HCT116 (cell line): Measurements from ENCODE around the gene AGBL3. TPM values are rescaled to one million over a fixed set of nuclear protein-coding genes. Genes with fewer than 3 reads are reported as not detected.

Experiments used
- ATAC-seq: fragments of 200-7000 bp; cut with Tn5 transposase; 2 replicates; pipeline ENCODE4 v1.9.1; 2020; ENCODE audit warnings: mild to moderate bottlenecking, moderate library complexity
- BruUV-seq: library from RNA; stranded (reverse); fragments of 400-500 nt; replicated peaks from 2 replicates; lab custom pipeline; 2021; lab: Mats Ljungman, UMichigan
- CTCF ChIA-PET: fragments of 300-600 bp; sonication (Branson Sonifier 250); formaldehyde crosslinking; loops from one replicate; lab custom pipeline; 2021; ENCODE audit warnings: antibody characterized with exemption; lab: Charles Lee
- POLR2A ChIA-PET: fragments of 300-600, 350-600 bp; sonication (Branson Sonifier 250); formaldehyde crosslinking; loops from one replicate; lab custom pipeline; 2021; ENCODE audit warnings: antibody characterized with exemption; lab: Charles Lee
- RAD21 ChIA-PET, 2 experiments: fragments of 300-600 bp; sonication (Branson Sonifier 250); formaldehyde crosslinking; loops; one replicate each; lab custom pipeline; 2023; ENCODE audit warnings: low total read pairs in 2 of 2; ENCODE audit not compliant: uncharacterized antibody in 2 of 2, unreplicated experiment in 2 of 2, low non-redundant PET in 1 of 2; lab: Charles Lee
- DNase-seq: peaks from one replicate; pipeline ENCODE4 v3.0.0-alpha.2; 2010; ENCODE audit warnings: low read depth, low spot score
- H2AFZ ChIP-seq: fragments of 200-600 bp; shearing (Covaris generic), sonication (generic); 2 replicates; pipeline ENCODE4 v1.6.1; 2017; ENCODE audit warnings: low read depth, mixed run types, mixed read lengths, antibody characterized with exemption, low read length; ENCODE audit not compliant: poor library complexity, severe bottlenecking
- H3K27ac ChIP-seq: 2 replicates; pipeline ENCODE4 v1.5.1; 2012; ENCODE audit warnings: low read depth, low read length
- H3K27me3 ChIP-seq: fragments of 200-600 bp; sonication (generic); 2 replicates; pipeline ENCODE4 v1.6.1; 2016; ENCODE audit warnings: mixed run types, low read length, mixed read lengths; ENCODE audit not compliant: insufficient read depth
- H3K36me3 ChIP-seq, 2 experiments: fragments of 200-500 bp in 1 of 2; fragments of 200-600 bp in 1 of 2; sonication (Bioruptor generic) in 1 of 2; sonication (generic) in 1 of 2; 2 replicates each; pipeline versions ENCODE4 v1.5.1 to v1.6.1; 2014 to 2016; ENCODE audit warnings: low read length in 2 of 2, inconsistent platforms in 1 of 2, mixed read lengths in 1 of 2, mixed run types in 1 of 2; ENCODE audit not compliant: insufficient read depth in 2 of 2, control insufficient read depth in 1 of 2
- H3K4me1 ChIP-seq, 2 experiments: fragments of 200-600 bp in 1 of 2; sonication (generic) in 1 of 2; 2 replicates each; pipeline versions ENCODE4 v1.5.1 to v1.6.1; 2012 to 2017; ENCODE audit warnings: low read length in 2 of 2, inconsistent platforms in 1 of 2, mild to moderate bottlenecking in 1 of 2, mixed read lengths in 1 of 2, mixed run types in 1 of 2, moderate library complexity in 1 of 2; ENCODE audit not compliant: insufficient read depth in 2 of 2, control insufficient read depth in 1 of 2
- H3K4me2 ChIP-seq: fragments of 200-600 bp; sonication (generic); 2 replicates; pipeline ENCODE4 v1.6.1; 2017; ENCODE audit warnings: mixed run types, low read length, mixed read lengths
- H3K4me3 ChIP-seq, 2 experiments: fragments of 200-600 bp in 1 of 2; sonication (generic) in 1 of 2; replicated peaks in 1 of 2; 2 replicates each; pipeline ENCODE4 v1.5.1; 2011 to 2016; ENCODE audit warnings: low read length in 2 of 2, control low read depth in 1 of 2, low read depth in 1 of 2, mild to moderate bottlenecking in 1 of 2, mixed read lengths in 1 of 2, mixed run types in 1 of 2
- H3K79me2 ChIP-seq: fragments of 200-600 bp; sonication (generic); 2 replicates; pipeline ENCODE4 v1.6.1; 2017; ENCODE audit warnings: mild to moderate bottlenecking, mixed run types, low read length, moderate library complexity, mixed read lengths; ENCODE audit not compliant: insufficient read depth
- H3K9ac ChIP-seq: fragments of 200-600 bp; sonication (generic); 2 replicates; pipeline ENCODE4 v1.6.1; 2016; ENCODE audit warnings: low read length, mixed read lengths
- H3K9me2 ChIP-seq: fragments of 200-600 bp; sonication (generic), shearing (Covaris generic); 2 replicates; pipeline ENCODE4 v1.6.1; 2017; ENCODE audit warnings: mixed run types, mild to moderate bottlenecking, moderate library complexity; ENCODE audit not compliant: insufficient read depth
- H3K9me3 ChIP-seq, 2 experiments: fragments of 200-500 bp in 1 of 2; fragments of 200-600 bp in 1 of 2; sonication (Bioruptor generic) in 1 of 2; sonication (generic) in 1 of 2; 2 replicates each; pipeline ENCODE4 v1.6.1; 2014 to 2017; ENCODE audit warnings: low read length in 2 of 2, mixed read lengths in 2 of 2, inconsistent platforms in 1 of 2, low read depth in 1 of 2, mild to moderate bottlenecking in 1 of 2, mixed run types in 1 of 2, moderate library complexity in 1 of 2; ENCODE audit not compliant: control insufficient read depth in 1 of 2, insufficient read depth in 1 of 2
- H4K20me1 ChIP-seq: fragments of 200-600 bp; sonication (generic), shearing (Covaris generic); 2 replicates; pipeline ENCODE4 v1.6.1; 2017; ENCODE audit warnings: mixed run types, mild to moderate bottlenecking, moderate library complexity; ENCODE audit not compliant: insufficient read depth
- ATF3 ChIP-seq: IDR thresholded peaks from 2 replicates; pipeline ENCODE4 v1.6.1; 2012
- CEBPB ChIP-seq: IDR thresholded peaks from 2 replicates; pipeline ENCODE4 v1.6.1; 2012; ENCODE audit warnings: low read depth
- EGR1 ChIP-seq: IDR thresholded peaks from 2 replicates; pipeline ENCODE4 v1.6.1; 2012; ENCODE audit warnings: low read depth
- EZH2phosphoT487 ChIP-seq: fragments of 200-600 bp; IDR thresholded peaks from 2 replicates; pipeline ENCODE4 v1.6.1; 2018; ENCODE audit warnings: antibody characterized with exemption, borderline replicate concordance
- JUND ChIP-seq: IDR thresholded peaks from 2 replicates; pipeline ENCODE4 v1.6.1; 2012
- POLR2A ChIP-seq: IDR thresholded peaks from 2 replicates; pipeline ENCODE4 v1.7.0; 2011; ENCODE audit warnings: borderline replicate concordance; ENCODE audit not compliant: insufficient read depth, insufficient read length; ENCODE audit errors: extremely low read depth
- REST ChIP-seq: IDR thresholded peaks from 2 replicates; pipeline ENCODE4 v1.6.1; 2012; ENCODE audit warnings: low read depth
- YY1 ChIP-seq: IDR thresholded peaks from 2 replicates; pipeline ENCODE4 v1.6.1; 2011; ENCODE audit warnings: low read length, low read depth, moderate library complexity, mild to moderate bottlenecking; ENCODE audit not compliant: insufficient replicate concordance; ENCODE audit errors: extremely low read depth
- ZFX ChIP-seq: fragments of 450-650 bp; IDR thresholded peaks from 2 replicates; pipeline ENCODE4 v1.6.1; 2017
- intact Hi-C: fragments of 100-400 bp; cut with micrococcal nuclease; formaldehyde crosslinking; loops from 2 replicates; pipeline ENCODE4 v1.10.0; 2022
- total RNA-seq: library from RNA; stranded (reverse); gene quantifications from one replicate; pipeline ENCODE4 v1.2.1, GENCODE V29; 2021; ENCODE audit not compliant: unreplicated experiment
- TF ChIP-seq, protein P1 (sequence below): IDR thresholded peaks from 2 replicates; pipeline ENCODE4 v1.6.1; 2011; ENCODE audit warnings: mild to moderate bottlenecking, low read length, moderate library complexity; ENCODE audit not compliant: insufficient replicate concordance; ENCODE audit errors: extremely low read depth

Gene AGBL3
- total RNA-seq, 1 experiment from 2014 or later, result 1.9 TPM

GRCh38 chr7:135147899-135148721, 161.8 kb downstream of the AGBL3 start, which contains the start of gene TMEM140:
TSS of gene TMEM140 (plus strand) at chr7:135148072. CDS start at chr7:135164442, 16,370 bp downstream.
- BruUV-seq, result no TSS peak

More at GRCh38 chr7:135147899-135148721, 161.8 kb downstream of the AGBL3 start, which contains the start of gene TMEM140:
- DNase-seq (no peak), ATAC-seq (no peak)
- CTCF ChIA-PET, result no interaction called here
- Histone ChIP-seq H3K9ac (no peak within 1 kb of the TSS), H3K9me3 (no peaks in the 10 kb centered on the region), H3K27ac (no peak within 1 kb of the TSS), H3K36me3 (no peaks in the 10 kb centered on the region), H3K4me3 (no peak within 1 kb of the TSS), H3K9me2 (no peaks in the 10 kb centered on the region), H3K79me2 (no peaks in the 10 kb centered on the region), H3K27me3 (no peaks in the 10 kb centered on the region), H3K4me1 (no peaks in the 10 kb centered on the region; a peak in 1 of 4 replicates), H2AFZ (no peak within 1 kb of the TSS), H3K4me2 (no peak within 1 kb of the TSS), H4K20me1 (no peaks in the 10 kb centered on the region)
- POLR2A ChIA-PET, result no interaction called here
- RAD21 ChIA-PET, result no interaction called here
- TF ChIP-seq REST, result no peak
- no peak for TF ChIP-seq EZH2phosphoT487
- TF ChIP-seq ATF3, result no peak
- TF ChIP-seq JUND, result no peak
- no peak for TF ChIP-seq YY1
- TF ChIP-seq CEBPB, result no peak
- no peak for TF ChIP-seq ZFX
- TF ChIP-seq, protein P1, sequence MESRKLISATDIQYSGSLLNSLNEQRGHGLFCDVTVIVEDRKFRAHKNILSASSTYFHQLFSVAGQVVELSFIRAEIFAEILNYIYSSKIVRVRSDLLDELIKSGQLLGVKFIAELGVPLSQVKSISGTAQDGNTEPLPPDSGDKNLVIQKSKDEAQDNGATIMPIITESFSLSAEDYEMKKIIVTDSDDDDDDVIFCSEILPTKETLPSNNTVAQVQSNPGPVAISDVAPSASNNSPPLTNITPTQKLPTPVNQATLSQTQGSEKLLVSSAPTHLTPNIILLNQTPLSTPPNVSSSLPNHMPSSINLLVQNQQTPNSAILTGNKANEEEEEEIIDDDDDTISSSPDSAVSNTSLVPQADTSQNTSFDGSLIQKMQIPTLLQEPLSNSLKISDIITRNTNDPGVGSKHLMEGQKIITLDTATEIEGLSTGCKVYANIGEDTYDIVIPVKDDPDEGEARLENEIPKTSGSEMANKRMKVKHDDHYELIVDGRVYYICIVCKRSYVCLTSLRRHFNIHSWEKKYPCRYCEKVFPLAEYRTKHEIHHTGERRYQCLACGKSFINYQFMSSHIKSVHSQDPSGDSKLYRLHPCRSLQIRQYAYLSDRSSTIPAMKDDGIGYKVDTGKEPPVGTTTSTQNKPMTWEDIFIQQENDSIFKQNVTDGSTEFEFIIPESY, result no peak
- TF ChIP-seq POLR2A, result no peak
- no peak for TF ChIP-seq EGR1
- intact Hi-C loops, result no loop called here
